Esophagus squamous epithelium (tissue), 5 donors: ENCODE measurements around the gene FZR1. TPM values are rescaled to one million over a fixed set of nuclear protein-coding genes. Genes with fewer than 3 reads are reported as not detected.

ENCODE experiments used
- DNase-seq: peaks from one replicate; lab custom pipeline; 2025; lab: John Stamatoyannopoulos, UW
- H3K27ac ChIP-seq, 4 donors: fragments of 200-600 bp; sonication (generic); one replicate each; pipeline ENCODE4 v1.5.1; 2016 to 2019; ENCODE audit warnings: mild to moderate bottlenecking in 1 of 4
- H3K27me3 ChIP-seq, 4 donors: fragments of 200-600 bp; sonication (generic); 1 replicate in 3 of 4; 2 replicates in 1 of 4; pipeline versions ENCODE4 v1.5.1 to v1.6.0; 2017 to 2021; ENCODE audit warnings: antibody characterized with exemption in 1 of 4
- H3K36me3 ChIP-seq, 3 donors: fragments of 200-600 bp; sonication (generic); one replicate each; pipeline ENCODE4 v1.5.1; 2016 to 2019
- H3K4me1 ChIP-seq, 3 donors: fragments of 200-600 bp; sonication (generic); one replicate each; pipeline ENCODE4 v1.5.1; 2017 to 2019
- H3K4me3 ChIP-seq, 4 donors: fragments of 200-600 bp; sonication (generic); 1 replicate in 3 of 4; 2 replicates in 1 of 4; pipeline ENCODE4 v1.5.1; 2016 to 2019; ENCODE audit warnings: mild to moderate bottlenecking in 2 of 4, moderate library complexity in 1 of 4
- H3K9me3 ChIP-seq, 3 donors: fragments of 200-600 bp; sonication (generic); one replicate each; pipeline ENCODE4 v1.5.1; 2016 to 2019
- POLR2A ChIP-seq, 4 donors: fragments of 450-650 bp; IDR thresholded peaks; one replicate each; pipeline ENCODE4 v1.6.1; 2017; ENCODE audit warnings: antibody characterized with exemption in 4 of 4, mild to moderate bottlenecking in 4 of 4, moderate library complexity in 3 of 4
- WGBS, 2 donors: methylation state at CpG; one replicate each; pipeline ENCODE4 v1.1.5; 2018; 5-methylcytosine and 5-hydroxymethylcytosine counted together
- intact Hi-C: fragments of 100-400 bp; cut with DNase I; formaldehyde crosslinking; loops from one replicate; pipeline ENCODE4 v1.15.0; 2022
- total RNA-seq, 4 donors: library from RNA; depleted of rRNA; stranded (reverse); fragments of >200 nt; gene quantifications; one replicate each; pipeline ENCODE4 v1.1.0, GENCODE V29; 2016
- TF ChIP-seq, protein P1 (sequence below), 6 experiments: fragments of 450-650 bp in 4 of 6; fragments of 200-600 bp in 2 of 6; sonication (generic) in 2 of 6; IDR thresholded peaks; one replicate each; pipeline ENCODE4 v1.5.1; 2016 to 2019; ENCODE audit warnings: antibody characterized with exemption in 6 of 6, mild to moderate bottlenecking in 4 of 6, moderate library complexity in 4 of 6
- donor health status: DM: yes; HTN: yes; CAD: no.

Gene FZR1
- total RNA-seq, 4 donors from 2014 or later = 26.5 to 46.8 (median 27.2) TPM

DNA sequence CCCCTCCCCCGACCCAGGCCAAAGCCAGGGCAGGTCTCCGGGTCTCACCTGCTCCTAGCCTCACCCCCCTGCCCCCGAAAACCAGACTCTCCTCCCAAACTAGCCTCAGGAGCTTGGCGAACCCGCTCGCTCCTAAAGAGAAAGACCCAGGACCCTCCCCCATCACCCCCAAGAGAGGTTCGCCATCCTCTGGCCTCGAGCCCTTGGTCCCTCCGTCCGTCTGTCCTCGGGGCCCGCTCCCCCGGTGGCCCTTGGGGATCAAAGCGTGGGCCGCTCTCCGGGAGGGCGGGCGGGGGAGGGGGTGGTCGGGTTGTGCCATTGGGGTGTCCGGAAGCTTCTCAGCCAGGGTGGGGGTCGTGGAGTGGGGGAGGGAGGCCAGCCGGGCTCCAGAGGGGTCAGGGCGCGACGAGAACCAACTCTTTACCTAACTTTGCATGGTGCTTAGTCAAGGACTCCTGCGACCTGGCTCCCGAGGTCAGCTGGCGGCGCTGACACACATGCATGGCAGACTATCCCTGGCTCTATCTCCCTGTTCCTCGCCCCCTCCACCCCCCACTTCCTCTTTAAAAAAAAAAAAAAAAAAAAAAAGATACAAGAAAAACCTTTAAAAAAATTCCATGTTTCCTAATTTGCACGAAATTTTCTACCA is 41.4 kb upstream of the FZR1 start:
- no peak overlapping the region for H3K4me3 ChIP-seq
- H3K27me3 ChIP-seq = no peaks in the 10 kb centered on the region
- DNase-seq = no peak
- H3K4me1 ChIP-seq = peaks cover 3 to 65% (median 12%) of the 10 kb centered on the region in 3 donors
- 79 to 82% methylated on average over 6 to 12 of the region's 31 CpGs for WGBS, 2 donors
- peak overlapping the region in 3 of 4 donors; percentile 55 to 65 (median 60) for H3K27ac ChIP-seq
- no peaks in the 10 kb centered on the region for H3K9me3 ChIP-seq
- H3K36me3 ChIP-seq = peaks cover 17 to 56% (median 19%) of the 10 kb centered on the region in 3 donors
- intact Hi-C loops = no loop called here
- TF ChIP-seq, protein P1, sequence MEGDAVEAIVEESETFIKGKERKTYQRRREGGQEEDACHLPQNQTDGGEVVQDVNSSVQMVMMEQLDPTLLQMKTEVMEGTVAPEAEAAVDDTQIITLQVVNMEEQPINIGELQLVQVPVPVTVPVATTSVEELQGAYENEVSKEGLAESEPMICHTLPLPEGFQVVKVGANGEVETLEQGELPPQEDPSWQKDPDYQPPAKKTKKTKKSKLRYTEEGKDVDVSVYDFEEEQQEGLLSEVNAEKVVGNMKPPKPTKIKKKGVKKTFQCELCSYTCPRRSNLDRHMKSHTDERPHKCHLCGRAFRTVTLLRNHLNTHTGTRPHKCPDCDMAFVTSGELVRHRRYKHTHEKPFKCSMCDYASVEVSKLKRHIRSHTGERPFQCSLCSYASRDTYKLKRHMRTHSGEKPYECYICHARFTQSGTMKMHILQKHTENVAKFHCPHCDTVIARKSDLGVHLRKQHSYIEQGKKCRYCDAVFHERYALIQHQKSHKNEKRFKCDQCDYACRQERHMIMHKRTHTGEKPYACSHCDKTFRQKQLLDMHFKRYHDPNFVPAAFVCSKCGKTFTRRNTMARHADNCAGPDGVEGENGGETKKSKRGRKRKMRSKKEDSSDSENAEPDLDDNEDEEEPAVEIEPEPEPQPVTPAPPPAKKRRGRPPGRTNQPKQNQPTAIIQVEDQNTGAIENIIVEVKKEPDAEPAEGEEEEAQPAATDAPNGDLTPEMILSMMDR (IDR thresholded peaks at IDR 0.05) = no peak
- TF ChIP-seq POLR2A (IDR thresholded peaks at IDR 0.05) = no peak

GRCh38 chr19:3465552-3465951 is 40.6 kb upstream of the FZR1 start:
- Histone ChIP-seq H3K4me1 (peaks cover 0 to 58% (median 9%) of the 10 kb centered on the region in 3 donors), H3K36me3 (peaks cover 17 to 47% (median 19%) of the 10 kb centered on the region in 3 donors), H3K9me3 (no peaks in the 10 kb centered on the region), H3K27ac (peak overlapping the region in 3 of 4 donors; percentile 59 to 65 (median 61)), H3K27me3 (no peaks in the 10 kb centered on the region), H3K4me3 (no peak overlapping the region)
- intact Hi-C loops = no loop called here
- TF ChIP-seq, protein P1 (IDR thresholded peaks at IDR 0.05) = no peak
- no peak for TF ChIP-seq POLR2A (IDR thresholded peaks at IDR 0.05)
- 63 to 72% methylated on average over 4 to 6 of the region's 7 CpGs for WGBS, 2 donors
- no peak for DNase-seq

- Histone ChIP-seq H3K27ac (peak overlapping the region in 3 of 4 donors; percentile 59 to 65 (median 61)), H3K27me3 (no peaks in the 10 kb centered on the region), H3K36me3 (peaks cover 17 to 36% (median 19%) of the 10 kb centered on the region in 3 donors), H3K4me1 (peaks cover 0 to 57% (median 9%) of the 10 kb centered on the region in 3 donors), H3K9me3 (no peaks in the 10 kb centered on the region), H3K4me3 (no peak overlapping the region)
- no peak for TF ChIP-seq POLR2A (IDR thresholded peaks at IDR 0.05)
- TF ChIP-seq, protein P1 (IDR thresholded peaks at IDR 0.05) = no peak
- DNase-seq = no peak
- intact Hi-C loops = no loop called here
- 28 to 78% methylated on average over 3 to 6 of the region's 9 CpGs for WGBS, 2 donors
Observed at GRCh38 chr19:3466635-3467034, 39.5 kb upstream of the FZR1 start.

DNA sequence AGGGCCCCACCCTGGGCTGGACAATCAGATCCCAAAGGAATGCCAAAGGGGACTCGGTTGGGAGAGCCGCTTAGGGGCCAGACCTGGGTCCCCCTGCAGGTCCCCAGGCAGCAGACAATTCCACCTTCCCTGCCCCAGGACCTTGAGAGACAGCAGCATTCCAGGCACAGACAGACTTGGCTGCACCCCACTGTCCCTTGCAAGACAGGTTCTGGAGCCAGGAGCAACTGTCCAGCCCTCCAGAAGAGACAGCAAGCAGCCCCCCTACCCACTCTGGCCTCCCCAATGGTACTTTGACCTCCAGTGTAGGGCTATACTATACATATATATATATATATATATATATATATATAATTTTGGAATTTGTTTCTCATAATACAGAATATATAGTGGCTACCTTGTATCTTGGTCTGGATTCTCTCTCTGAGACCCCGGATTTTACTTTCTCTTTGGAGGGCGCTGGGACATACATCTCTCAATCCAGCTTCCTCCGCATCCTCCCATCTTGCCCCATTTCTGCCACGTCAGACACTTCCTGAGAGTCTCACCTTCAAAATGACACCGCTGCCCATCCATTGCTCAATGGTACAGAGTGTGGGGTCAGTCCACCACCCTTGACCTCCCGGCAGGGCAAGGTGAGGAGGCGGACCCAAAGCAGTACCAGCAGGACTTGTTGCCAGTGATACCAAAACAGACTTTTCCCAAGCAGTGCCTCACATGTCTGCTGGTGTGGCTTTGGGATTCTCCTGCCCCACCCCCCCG is 38.5 kb upstream of the FZR1 start:
- TF ChIP-seq POLR2A (IDR thresholded peaks at IDR 0.05) = no peak
- TF ChIP-seq, protein P1 (IDR thresholded peaks at IDR 0.05) = no peak
- no peak overlapping the region for H3K4me3 ChIP-seq
- peaks cover 0 to 66% (median 9%) of the 10 kb centered on the region in 3 donors for H3K4me1 ChIP-seq
- H3K9me3 ChIP-seq = no peaks in the 10 kb centered on the region
- peak overlapping the region in 3 of 4 donors; percentile 61 to 65 (median 61) for H3K27ac ChIP-seq
- H3K36me3 ChIP-seq = peaks cover 14 to 27% (median 15%) of the 10 kb centered on the region in 3 donors
- DNase-seq = no peak
- WGBS, 2 donors = 87 to 90% methylated on average over 8 to 9 of the region's 10 CpGs
- no peaks in the 10 kb centered on the region for H3K27me3 ChIP-seq
- intact Hi-C loops = no loop called here

- peaks cover 8 to 21% (median 9%) of the 10 kb centered on the region in 3 donors for H3K36me3 ChIP-seq
- TF ChIP-seq, protein P1 (IDR thresholded peaks at IDR 0.05) = no peak
- TF ChIP-seq POLR2A (IDR thresholded peaks at IDR 0.05) = no peak
- H3K27ac ChIP-seq = peak overlapping the region in 3 of 4 donors; percentile 17 to 61 (median 21)
- DNase-seq = no peak
- no peaks in the 10 kb centered on the region for H3K27me3 ChIP-seq
- H3K4me1 ChIP-seq = peaks cover 0 to 66% (median 9%) of the 10 kb centered on the region in 3 donors
- intact Hi-C loops = no loop called here
- H3K4me3 ChIP-seq = no peak overlapping the region
- 80% methylated on average over 2 of the region's 3 CpGs; no CpG with 5 or more reads in 1 of the 2 donors for WGBS, 2 donors
- H3K9me3 ChIP-seq = no peaks in the 10 kb centered on the region
Observed at GRCh38 chr19:3468211-3468610, 37.9 kb upstream of the FZR1 start.
